Stimulated activated CD4-positive, alpha-beta T cell treated with anti-CD3 and anti-CD28 coated beads, Interleukin-2, amount 100 ng/mL, for 4 hours (primary cell): ENCODE measurements around the gene FAM111A.

Experiments used
- DNase-seq: peaks from one replicate; pipeline ENCODE4 v3.0.0-alpha.2; 2020; ENCODE audit warnings: low read depth

FAM111A gene

GRCh38 chr11:59141673-59142460 lies 789 bp upstream of the FAM111A start:
- DNase-seq = no peak

GRCh38 chr11:59144096-59144495 lies 1.4 kb downstream of the FAM111A start:
- no peak for DNase-seq

GRCh38 chr11:59144579-59145345 lies 2.1 kb downstream of the FAM111A start:
- DNase-seq = peak; percentile 56

GRCh38 chr11:59145534-59145933 lies 2.9 kb downstream of the FAM111A start:
- DNase-seq = no peak

- DNase-seq = no peak
Measured at GRCh38 chr11:59151761-59152160, 9.1 kb downstream of the FAM111A start.

GRCh38 chr11:59152312-59152951 lies 9.8 kb downstream of the FAM111A start:
- no peak for DNase-seq

- no peak for DNase-seq
Measured at GRCh38 chr11:59154610-59155009, 12.0 kb downstream of the FAM111A start.

GRCh38 chr11:59157433-59157832 lies 14.8 kb downstream of the FAM111A start:
- no peak for DNase-seq

GRCh38 chr11:59158206-59159068 lies 15.8 kb downstream of the FAM111A start:
- peak; percentile 42 for DNase-seq

- DNase-seq = no peak
Measured at GRCh38 chr11:59164028-59164427, 21.4 kb downstream of the FAM111A start.

- DNase-seq = peak; percentile 82
Measured at GRCh38 chr11:59171508-59172322, 29.1 kb downstream of the FAM111A start, which contains the start of gene DTX4. Gene DTX4 (plus strand): TSS chr11:59172132. CDS start chr11:59172596, 464 bp downstream.

- DNase-seq = no peak
Measured at GRCh38 chr11:59172345-59173079, 29.9 kb downstream of the FAM111A start.

- no peak for DNase-seq
Measured at GRCh38 chr11:59173080-59173963, 30.7 kb downstream of the FAM111A start.

GRCh38 chr11:59173964-59174663 lies 31.5 kb downstream of the FAM111A start:
- DNase-seq = no peak

- no peak for DNase-seq
Measured at GRCh38 chr11:59174664-59175033, 32.0 kb downstream of the FAM111A start.

- no peak for DNase-seq
Measured at GRCh38 chr11:59175091-59175501, 32.4 kb downstream of the FAM111A start.

GRCh38 chr11:59176330-59176729 lies 33.7 kb downstream of the FAM111A start:
- DNase-seq = no peak

- no peak for DNase-seq
Measured at GRCh38 chr11:59178402-59178801, 35.7 kb downstream of the FAM111A start.

- no peak for DNase-seq
Measured at GRCh38 chr11:59179121-59179520, 36.5 kb downstream of the FAM111A start.
